LoVo (cell line): ENCODE data around the gene SPRTN.
A peak's percentile ranks its signal among the peaks of the same experiment; 100 is the strongest.
"Not testable (repeated sequence)": the region's sequence is repeated elsewhere in the genome, so short reads cannot be mapped to it uniquely, and the experiment has no call there.

Source experiments
- DNase-seq: peaks from one replicate; pipeline ENCODE4 v3.0.0-alpha.2; 2016; ENCODE audit warnings: low spot score

The SPRTN gene

GRCh38 chr1:231335663-231336602 lies 2.2 kb upstream of the SPRTN start:
- DNase-seq: no peak

GRCh38 chr1:231337043-231337471 lies 1.0 kb upstream of the SPRTN start:
- DNase-seq: no peak

GRCh38 chr1:231337472-231338269 lies 422 bp upstream of the SPRTN start, which contains the start of gene EXOC8:
EXOC8 (minus strand) TSS chr1:231337852; CDS start chr1:231337745, 107 bp downstream.
- DNase-seq: peak; percentile 98

- no peak for DNase-seq
Measured at GRCh38 chr1:231340328-231341013, 2.4 kb downstream of the SPRTN start.

GRCh38 chr1:231347961-231348360 lies 9.9 kb downstream of the SPRTN start:
- no peak for DNase-seq

GRCh38 chr1:231348442-231348841 lies 10.3 kb downstream of the SPRTN start:
- DNase-seq: no peak

- DNase-seq: not testable (repeated sequence)
Measured at GRCh38 chr1:231348856-231349255, 10.8 kb downstream of the SPRTN start.

GRCh38 chr1:231351816-231352215 lies 13.7 kb downstream of the SPRTN start:
- no peak for DNase-seq

GRCh38 chr1:231353086-231353485 lies 15.0 kb downstream of the SPRTN start:
- no peak for DNase-seq

GRCh38 chr1:231354330-231355020 lies 16.4 kb downstream of the SPRTN start:
- DNase-seq: no peak

- no peak for DNase-seq
Measured at GRCh38 chr1:231355171-231355570, 17.1 kb downstream of the SPRTN start.

- no peak for DNase-seq
Measured at GRCh38 chr1:231357187-231357772, 19.2 kb downstream of the SPRTN start.

- peak; percentile 71 for DNase-seq
Measured at GRCh38 chr1:231357831-231358354, 19.8 kb downstream of the SPRTN start.

GRCh38 chr1:231359113-231359512 lies 21.0 kb downstream of the SPRTN start:
- no peak for DNase-seq

GRCh38 chr1:231362325-231362724 lies 24.2 kb downstream of the SPRTN start:
- no peak for DNase-seq

GRCh38 chr1:231363624-231364023 lies 25.5 kb downstream of the SPRTN start:
- DNase-seq: no peak

GRCh38 chr1:231364192-231364591 lies 26.1 kb downstream of the SPRTN start:
- no peak for DNase-seq

- DNase-seq: no peak
Measured at GRCh38 chr1:231369282-231369681, 31.2 kb downstream of the SPRTN start.

GRCh38 chr1:231372501-231372900 lies 34.4 kb downstream of the SPRTN start:
- DNase-seq: no peak

- DNase-seq: no peak
Measured at GRCh38 chr1:231374394-231374793, 36.3 kb downstream of the SPRTN start.

- DNase-seq: no peak
Measured at GRCh38 chr1:231376101-231376500, 38.0 kb downstream of the SPRTN start.
